ENCODE results near the gene PTRH2. TPM values are rescaled to one million over a fixed set of nuclear protein-coding genes. Genes with fewer than 3 reads are reported as not detected.

PTRH2 gene
- total RNA-seq, 1 experiment from 2014 or later, result 40.8 TPM

DNA sequence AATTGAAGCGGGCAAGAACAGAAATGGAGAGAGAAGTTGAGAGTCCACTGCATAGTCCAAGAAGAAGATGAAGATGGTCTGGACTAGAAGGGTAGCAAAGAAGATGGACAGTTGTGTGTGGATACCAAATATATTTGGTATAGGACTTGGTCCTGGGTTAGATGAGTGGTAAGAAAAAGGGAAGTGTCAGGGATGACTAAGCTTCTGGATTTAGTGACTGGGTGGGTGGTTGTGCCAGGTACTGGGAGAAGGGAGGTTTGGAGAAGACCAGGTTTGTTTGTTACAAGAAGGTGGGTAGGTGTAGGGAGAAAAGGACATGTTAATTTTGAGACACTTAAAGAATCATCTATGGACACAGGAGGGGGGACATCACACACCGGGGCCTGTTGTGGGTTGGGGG lies 5.6 kb upstream of the PTRH2 start:
- H3K4me1 ChIP-seq (ENCODE audit: insufficient read depth, low read length), result no peaks in the 10 kb centered on the region
- H3K27me3 ChIP-seq (ENCODE audit: insufficient read depth, low read length), result no peaks in the 10 kb centered on the region
- no peak for DNase-seq
- peaks cover 13% of the 10 kb centered on the region; the same call in 1 of the 2 replicates for H3K79me2 ChIP-seq (ENCODE audit: insufficient read depth, low read length)
- no peaks in the 10 kb centered on the region for H3K9me3 Mint-ChIP-seq
- no peak overlapping the region for H3K56ac ChIP-seq (ENCODE audit: insufficient read length, low read depth, low read length)
- no peak overlapping the region for H3K4me2 ChIP-seq (ENCODE audit: insufficient read depth, insufficient read length, low read length)
- no peak overlapping the region for H3K4me3 Mint-ChIP-seq
- no peaks in the 10 kb centered on the region for H3K9me3 ChIP-seq (ENCODE audit: control insufficient read depth, low read depth, low read length)
- H2BK15ac ChIP-seq (ENCODE audit: low read depth, low read length), result no peak overlapping the region
- H3K23ac ChIP-seq (ENCODE audit: insufficient read length, low read depth, low read length), result no peak overlapping the region
- no peak overlapping the region for H3K27ac ChIP-seq (ENCODE audit: insufficient read length, low read depth, low read length)
- H3K27ac Mint-ChIP-seq, result peak overlapping the region in 1 of 3 experiments; percentile 8; a peak in 1 of 7 replicates
- no peak overlapping the region for H3K4ac ChIP-seq (ENCODE audit: low read depth, low read length)
- H2BK12ac ChIP-seq (ENCODE audit: insufficient read length, low read depth, low read length), result no peak overlapping the region
- H3K23me2 ChIP-seq (ENCODE audit: insufficient read length, low read depth, low read length, poor library complexity, severe bottlenecking), result peaks cover 4% of the 10 kb centered on the region
- H3K27me3 Mint-ChIP-seq (ENCODE audit: low read depth), result no peaks in the 10 kb centered on the region
- no CpG with 5 or more reads among the region's 2 CpGs for whole genome bisulfite sequencing (ENCODE audit: extremely low coverage, insufficient read length, low lambda C conversion rate)
- no peak for TF ChIP-seq CTCF (conservative IDR thresholded peaks at IDR 0.05)
- H3T11ph ChIP-seq (ENCODE audit: low read length), result no peak overlapping the region
- no peak overlapping the region for H3K18ac ChIP-seq (ENCODE audit: insufficient read length, low read depth, low read length)
- H3K4me1 Mint-ChIP-seq, result peaks cover 9 to 10% of the 10 kb centered on the region in 2 experiments
- no peak overlapping the region for H4K5ac ChIP-seq (ENCODE audit: insufficient read length, low read depth, low read length)
- no peak overlapping the region for H2BK5ac ChIP-seq (ENCODE audit: insufficient read length, low read length)
- no peak overlapping the region for H4K91ac ChIP-seq (ENCODE audit: insufficient read length, low read depth, low read length)
- no peak overlapping the region for H2AFZ ChIP-seq (ENCODE audit: low read length)
- no peak overlapping the region for H3K9ac ChIP-seq (ENCODE audit: extremely low read depth, insufficient read length, low read length)
- H3K36me3 Mint-ChIP-seq (ENCODE audit: insufficient read depth in 1 of 3, low read depth in 3 of 3), result no peaks in the 10 kb centered on the region
- H2BK120ac ChIP-seq (ENCODE audit: low read depth, low read length, poor library complexity, severe bottlenecking), result no peak overlapping the region
- no peaks in the 10 kb centered on the region for H4K20me1 ChIP-seq (ENCODE audit: control insufficient read depth, insufficient read depth, insufficient read length)
- H2AK5ac ChIP-seq (ENCODE audit: insufficient read length, low read length), result no peak overlapping the region
- peaks cover 4% of the 10 kb centered on the region for H3K79me1 ChIP-seq (ENCODE audit: insufficient read depth, low read depth, low read length, poor library complexity, severe bottlenecking)
- H4K8ac ChIP-seq (replicated peaks; ENCODE audit: insufficient read length, low read depth, low read length), result no peak overlapping the region
- H3K14ac ChIP-seq (ENCODE audit: insufficient read depth, low read length), result no peak overlapping the region
- H2BK20ac ChIP-seq (ENCODE audit: low read depth, low read length, poor library complexity, severe bottlenecking), result no peak overlapping the region
